RKO (cell line): Measurements from ENCODE around the gene LAMA3.

Source experiments
- DNase-seq: peaks from one replicate; pipeline ENCODE4 v3.0.0-alpha.2; 2016; ENCODE audit warnings: low spot score

Gene LAMA3

DNA sequence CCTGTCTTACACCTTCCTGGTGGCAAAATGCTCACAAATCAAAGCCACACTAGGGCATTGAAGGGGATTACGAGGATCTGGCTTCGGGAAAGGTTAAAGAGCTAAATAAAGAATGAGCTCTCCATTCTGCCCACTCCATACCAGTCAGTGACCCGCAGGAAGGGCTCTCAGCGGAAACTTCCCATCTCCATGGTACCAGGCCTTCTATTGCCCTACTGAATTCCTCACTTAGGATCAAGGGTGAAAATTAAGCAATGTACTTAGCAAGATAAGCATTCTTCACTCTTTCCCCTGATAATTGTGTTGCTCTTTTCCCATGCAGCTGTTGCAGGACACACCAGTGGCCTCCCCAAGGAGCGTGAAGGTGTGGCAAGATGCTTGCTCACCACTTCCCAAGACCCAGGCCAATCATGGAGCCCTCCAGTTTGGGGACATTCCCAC lies 249.7 kb downstream of the LAMA3 start:
- no peak for DNase-seq

- no peak for DNase-seq
Observed at GRCh38 chr18:23939366-23939765, 250.1 kb downstream of the LAMA3 start.

DNA sequence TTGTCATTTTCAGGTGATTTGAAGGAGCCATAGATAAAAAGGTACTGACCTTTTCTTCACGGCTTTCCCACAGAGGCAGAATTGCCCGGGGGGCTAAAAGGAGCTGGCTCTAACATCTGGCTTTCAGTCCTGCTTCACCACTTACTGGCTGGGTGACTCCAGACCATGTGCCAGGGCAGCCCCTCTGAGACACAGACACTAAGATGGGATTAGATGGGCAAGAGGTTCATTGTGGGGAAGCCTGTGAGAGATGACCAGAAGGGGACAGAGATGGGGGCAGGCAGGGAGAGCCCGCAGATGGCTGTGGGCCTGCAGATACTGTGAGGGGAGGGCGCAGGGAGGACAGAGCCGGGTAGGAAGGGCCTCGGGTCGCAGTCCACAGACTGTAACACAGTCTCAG lies 250.6 kb downstream of the LAMA3 start:
- DNase-seq: no peak

- DNase-seq: no peak
Observed at GRCh38 chr18:23941791-23942190, 252.5 kb downstream of the LAMA3 start.

- DNase-seq: no peak
Observed at GRCh38 chr18:23943104-23943503, 253.9 kb downstream of the LAMA3 start.

GRCh38 chr18:23943903-23944624 lies 254.8 kb downstream of the LAMA3 start:
- no peak for DNase-seq

DNA sequence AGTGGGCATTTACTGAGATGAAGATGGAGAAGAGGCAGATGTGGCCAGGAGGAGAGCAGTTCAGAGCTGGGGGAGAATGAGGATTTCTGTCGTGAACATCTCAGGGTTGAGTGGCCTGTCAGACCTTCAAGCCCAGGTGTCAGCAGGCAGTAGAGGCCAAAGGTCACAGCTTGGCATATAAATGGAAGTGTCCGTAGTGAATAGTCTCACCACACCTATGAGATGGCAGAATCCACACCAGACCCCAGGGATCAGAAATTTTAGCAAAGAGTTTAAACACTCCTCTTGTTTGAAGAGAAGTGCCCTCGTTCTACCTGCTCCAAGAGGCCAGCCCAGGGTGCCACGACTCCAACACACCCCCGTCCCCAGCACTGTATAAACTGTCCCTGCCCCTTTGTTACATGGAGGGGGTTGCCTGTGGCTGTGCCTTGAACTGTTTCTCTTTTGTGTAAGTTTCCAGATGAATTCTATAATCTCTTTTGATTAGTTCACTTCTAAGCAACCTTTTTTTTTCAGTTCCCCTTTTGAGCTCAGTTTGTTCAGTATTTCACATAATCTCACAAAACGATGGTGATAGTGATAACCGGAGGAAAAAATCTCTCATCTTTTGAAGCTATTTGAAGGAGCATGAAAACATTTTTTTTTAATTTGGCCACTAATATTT lies 256.3 kb downstream of the LAMA3 start:
- no peak for DNase-seq

DNA sequence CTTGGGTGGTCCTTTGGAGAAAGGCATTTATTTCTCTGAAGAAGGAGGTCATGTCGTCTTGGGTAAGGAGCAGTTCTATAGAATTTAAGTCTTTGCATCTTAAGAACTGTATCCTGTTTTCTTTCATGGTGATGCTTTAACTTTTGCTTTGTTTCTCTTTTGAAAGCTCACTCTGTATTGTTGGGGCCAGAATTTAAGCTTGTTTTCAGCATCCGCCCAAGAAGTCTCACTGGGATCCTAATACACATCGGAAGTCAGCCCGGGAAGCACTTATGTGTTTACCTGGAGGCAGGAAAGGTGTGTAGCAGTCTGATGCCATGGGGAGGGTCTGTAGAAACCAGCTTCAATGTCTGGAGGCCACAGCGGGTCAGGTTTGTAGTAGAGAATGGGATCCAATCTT lies 260.6 kb downstream of the LAMA3 start:
- DNase-seq: no peak

DNA sequence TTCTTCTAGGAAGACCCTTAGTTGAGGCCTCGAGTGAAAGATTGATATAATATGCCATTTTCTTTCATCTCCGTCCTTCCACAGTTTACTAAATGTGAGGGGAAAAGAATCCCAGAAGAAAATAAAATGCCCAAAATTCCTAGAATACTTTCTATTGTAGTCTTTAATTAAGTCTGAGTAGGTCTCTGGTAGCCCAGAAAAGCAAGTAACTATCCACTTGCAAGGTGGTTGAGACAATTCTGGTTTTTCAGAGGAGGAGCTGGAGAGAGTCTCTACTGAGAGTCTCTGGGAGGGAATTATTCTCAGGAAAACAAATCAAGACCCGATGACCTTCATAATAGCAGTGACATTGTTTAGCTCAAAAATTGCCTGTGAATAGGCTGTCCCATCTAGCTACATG lies 261.4 kb downstream of the LAMA3 start:
- no peak for DNase-seq

GRCh38 chr18:23951206-23951605 lies 262.0 kb downstream of the LAMA3 start:
- no peak for DNase-seq

GRCh38 chr18:23953984-23954383 lies 264.7 kb downstream of the LAMA3 start:
- no peak for DNase-seq

DNA sequence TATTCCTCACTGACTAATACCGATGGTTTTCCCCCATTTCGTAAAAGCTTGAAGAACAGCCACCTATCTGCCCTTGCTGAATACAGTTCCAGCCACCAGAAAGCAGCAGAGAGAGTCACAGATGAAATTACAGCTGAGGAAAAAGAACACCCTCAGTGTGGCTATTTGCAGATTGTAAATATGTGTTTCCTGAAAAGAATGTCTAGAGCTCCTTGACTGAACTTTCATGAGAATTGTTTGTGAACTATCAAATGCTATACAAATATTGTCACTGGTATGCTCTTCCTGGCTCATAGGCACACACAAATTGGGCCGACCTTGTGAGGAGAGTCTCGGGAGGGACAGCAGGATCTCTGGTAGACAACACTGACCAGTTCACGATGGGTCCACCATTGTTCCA lies 267.2 kb downstream of the LAMA3 start:
- DNase-seq: no peak

- no peak for DNase-seq
Observed at GRCh38 chr18:23958036-23958435, 268.8 kb downstream of the LAMA3 start.

GRCh38 chr18:23963443-23964165 lies 274.4 kb downstream of the LAMA3 start:
- no peak for DNase-seq

DNA sequence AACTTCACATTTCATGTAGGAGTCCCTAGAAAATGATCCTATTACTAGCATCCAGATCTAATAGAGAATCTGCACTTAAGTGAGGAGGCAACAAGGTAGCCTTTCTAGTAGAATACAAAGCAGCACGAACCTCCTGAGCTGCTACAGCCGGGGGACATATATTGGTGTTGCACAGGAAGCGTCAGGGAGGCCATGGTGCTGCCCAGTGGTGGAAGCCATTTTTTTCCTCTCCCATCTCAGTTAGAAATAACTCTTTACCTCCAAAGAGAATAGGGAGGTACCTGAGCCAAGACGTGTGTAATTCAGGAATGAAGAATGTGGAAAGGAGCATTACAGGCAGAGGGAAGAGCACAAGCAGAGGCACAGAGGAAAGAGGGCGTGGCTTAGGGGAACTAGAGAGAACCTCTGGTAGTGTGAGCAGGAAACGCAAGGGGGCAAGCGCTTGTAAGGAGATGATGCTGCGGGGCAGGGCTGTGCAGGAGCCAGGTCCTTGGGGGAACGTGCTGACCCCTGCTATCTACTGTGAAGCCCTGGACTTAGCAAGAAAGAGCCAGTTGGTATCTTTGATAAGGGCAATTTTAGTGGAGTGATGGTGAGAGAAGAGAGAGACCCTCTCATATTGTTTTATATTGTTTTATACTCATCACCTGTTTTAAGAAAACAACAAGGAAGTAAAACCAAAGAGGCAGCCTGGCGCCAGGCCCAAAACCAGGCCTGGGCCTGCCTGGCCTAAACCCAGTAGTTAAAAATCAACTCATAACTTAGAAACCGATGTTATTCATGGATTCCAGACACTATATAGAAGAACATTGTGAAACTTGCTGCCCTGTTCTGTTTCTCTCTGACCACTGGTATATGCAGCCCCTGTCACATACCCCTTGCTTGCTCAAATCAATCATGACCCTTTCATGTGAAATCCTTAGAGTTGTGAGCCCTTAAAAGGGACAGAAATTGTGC lies 275.3 kb downstream of the LAMA3 start:
- DNase-seq: no peak

GRCh38 chr18:23966909-23967308 lies 277.7 kb downstream of the LAMA3 start:
- no peak for DNase-seq

- no peak for DNase-seq
Observed at GRCh38 chr18:23967321-23968089, 278.3 kb downstream of the LAMA3 start.

DNA sequence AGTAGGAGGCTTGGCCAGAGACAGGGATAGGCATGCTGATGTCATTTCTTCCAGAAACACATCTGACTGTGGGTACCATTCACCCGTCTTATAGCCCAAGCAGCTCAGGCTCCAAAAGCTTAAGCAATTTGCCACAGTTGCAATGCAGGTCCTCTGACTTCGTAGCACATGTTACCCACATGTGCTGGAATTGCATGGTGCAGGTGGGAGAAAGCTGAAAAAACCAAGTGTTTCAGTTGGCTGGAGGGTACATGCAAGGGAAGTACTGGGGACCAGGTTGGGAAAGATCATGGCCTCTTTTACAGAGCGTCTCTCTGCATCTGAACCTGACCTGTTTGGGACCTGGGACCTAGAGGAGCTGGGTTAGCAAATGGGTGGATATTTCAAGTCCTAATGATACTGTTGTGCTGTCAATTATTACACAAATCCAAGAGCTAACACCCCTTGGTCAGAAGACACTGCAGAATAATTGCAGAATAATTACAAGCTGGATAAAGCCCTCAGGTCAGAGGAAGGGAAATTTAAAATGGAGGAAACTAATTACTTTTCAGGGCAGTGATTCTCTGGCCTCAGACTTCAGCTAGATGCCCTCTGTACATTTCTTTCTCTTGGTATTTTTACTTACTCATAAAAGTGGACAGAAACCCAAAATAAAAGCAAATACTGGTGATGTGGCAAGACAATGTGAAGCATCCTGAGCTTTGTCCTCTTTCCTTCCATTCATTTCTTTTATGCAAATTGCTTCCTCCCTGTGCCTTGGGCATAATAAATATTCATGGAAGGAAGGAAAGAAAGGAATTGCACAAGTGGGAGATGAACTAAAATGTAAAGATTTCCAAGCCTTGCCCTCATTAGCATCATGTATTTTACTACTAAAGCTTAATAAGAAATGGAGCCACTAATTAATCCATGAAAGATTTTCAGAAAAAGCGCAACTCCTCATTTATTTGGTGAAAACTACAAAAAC lies 279.7 kb downstream of the LAMA3 start:
- DNase-seq: no peak

DNA sequence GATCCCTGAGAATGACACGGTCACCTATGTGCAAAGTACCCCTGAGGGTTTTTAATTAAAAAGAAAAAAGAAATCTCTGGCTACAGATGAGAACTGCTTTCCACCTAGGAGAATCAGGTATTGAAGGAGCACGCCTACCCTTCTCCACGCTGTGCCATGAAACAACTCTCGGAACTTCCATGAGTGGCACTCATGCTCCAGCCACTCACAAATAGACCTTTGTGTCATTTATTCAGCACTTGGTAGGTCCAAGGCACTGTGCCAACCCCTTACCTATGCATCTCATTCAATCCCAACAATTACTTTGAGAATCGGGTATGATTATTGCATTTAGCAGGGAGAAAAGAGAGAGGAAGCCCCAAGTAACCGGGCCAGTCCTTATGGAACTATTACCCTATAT lies 280.4 kb downstream of the LAMA3 start:
- DNase-seq: no peak
